ENCODE measurements around the gene ZNF236. TPM values are rescaled to one million over a fixed set of nuclear protein-coding genes. Genes with fewer than 3 reads are reported as not detected.

Gene ZNF236
- total RNA-seq, 2 donors from 2014 or later = 9.7 to 16.9 TPM

GRCh38 chr18:76951456-76952247, 129.3 kb downstream of the ZNF236 start:
- no peak overlapping the region for H3K4me3 ChIP-seq
- H3K4me1 ChIP-seq = no peaks in the 10 kb centered on the region
- no peak overlapping the region for H3K27ac ChIP-seq
- H3K9ac ChIP-seq (ENCODE audit: low read depth in 2 of 2, low read length in 2 of 2) = no peak overlapping the region
- no peaks in the 10 kb centered on the region for H3K36me3 ChIP-seq
- intact Hi-C loops (cut with DNase I) = no loop called here
- no peak for DNase-seq
- no peaks in the 10 kb centered on the region for H3K27me3 ChIP-seq
- H3K9me3 ChIP-seq = no peaks in the 10 kb centered on the region
- no peak for TF ChIP-seq CTCF (IDR thresholded peaks at IDR 0.05)

DNA sequence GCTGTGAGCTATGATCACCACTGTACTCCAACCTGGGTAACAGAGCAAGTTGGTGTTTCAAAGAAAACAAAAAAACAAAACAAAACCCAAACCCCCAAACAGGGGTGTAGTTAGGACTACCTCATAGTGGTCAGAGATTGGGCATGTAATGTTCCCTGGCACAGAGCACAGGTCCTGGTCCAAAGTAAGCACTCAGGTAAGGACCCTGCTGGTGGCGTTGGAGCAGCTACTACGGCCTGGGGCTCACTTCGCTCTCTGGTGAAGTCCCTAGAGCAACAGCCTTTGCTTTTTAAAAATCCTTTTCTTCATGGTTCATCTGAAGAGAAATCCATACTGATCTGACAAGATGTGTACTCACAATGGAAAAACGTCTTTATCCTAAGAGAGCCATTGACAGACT, 130.4 kb downstream of the ZNF236 start:
- H3K9ac ChIP-seq (ENCODE audit: low read depth in 2 of 2, low read length in 2 of 2) = no peak overlapping the region
- no peaks in the 10 kb centered on the region for H3K36me3 ChIP-seq
- H3K27me3 ChIP-seq = no peaks in the 10 kb centered on the region
- no peaks in the 10 kb centered on the region for H3K4me1 ChIP-seq
- intact Hi-C loops (cut with DNase I) = no loop called here
- no peak overlapping the region for H3K4me3 ChIP-seq
- no peak for TF ChIP-seq CTCF (IDR thresholded peaks at IDR 0.05)
- DNase-seq = no peak
- H3K27ac ChIP-seq = no peak overlapping the region
- H3K9me3 ChIP-seq = no peaks in the 10 kb centered on the region

GRCh38 chr18:76953156-76953555, 130.8 kb downstream of the ZNF236 start:
- no peak overlapping the region for H3K9ac ChIP-seq (ENCODE audit: low read depth in 2 of 2, low read length in 2 of 2)

DNA sequence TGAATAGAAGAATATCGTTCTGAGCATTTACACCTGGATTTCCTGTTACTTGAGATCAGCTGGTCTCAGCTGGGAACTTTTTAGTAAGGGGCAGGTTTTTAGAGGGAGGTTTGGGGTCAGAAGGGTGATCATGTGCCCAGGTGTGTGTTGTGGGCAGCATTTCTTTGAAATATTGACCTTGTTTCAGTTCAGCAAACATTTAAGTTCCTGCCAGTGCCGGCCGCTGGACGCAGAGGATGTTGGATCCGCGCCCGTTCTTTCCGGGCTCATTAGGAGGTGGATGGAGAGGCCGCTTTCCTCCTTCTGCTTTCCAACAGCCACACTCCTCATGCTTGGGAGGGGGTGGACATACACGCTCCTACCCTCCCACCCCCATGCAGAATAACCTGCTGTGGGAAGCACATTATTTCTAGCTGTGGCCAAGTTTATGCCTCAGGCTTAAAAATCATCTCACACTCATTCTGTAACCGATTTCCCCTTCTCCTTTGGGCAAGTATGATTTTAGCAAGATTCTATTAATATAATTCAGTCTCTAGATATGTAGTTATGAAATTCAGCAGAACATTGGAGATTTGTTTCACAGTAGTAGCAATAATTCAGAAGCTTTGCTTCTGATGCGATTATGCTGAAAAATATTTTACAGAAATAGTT, 131.4 kb downstream of the ZNF236 start:
- TF ChIP-seq CTCF (IDR thresholded peaks at IDR 0.05) = no peak
- H3K27me3 ChIP-seq = no peaks in the 10 kb centered on the region
- peak; percentile 69 for DNase-seq
- no peak overlapping the region for H3K27ac ChIP-seq
- intact Hi-C loops (cut with DNase I) = no loop called here
- no peaks in the 10 kb centered on the region for H3K36me3 ChIP-seq
- no peak overlapping the region for H3K9ac ChIP-seq (ENCODE audit: low read depth in 2 of 2, low read length in 2 of 2)
- no peaks in the 10 kb centered on the region for H3K9me3 ChIP-seq
- no peak overlapping the region for H3K4me3 ChIP-seq
- no peaks in the 10 kb centered on the region for H3K4me1 ChIP-seq

More at GRCh38 chr18:76953156-76953555, 130.8 kb downstream of the ZNF236 start:
- Histone ChIP-seq H3K27me3 (no peaks in the 10 kb centered on the region), H3K9me3 (no peaks in the 10 kb centered on the region), H3K4me3 (no peak overlapping the region), H3K4me1 (no peaks in the 10 kb centered on the region), H3K27ac (no peak overlapping the region), H3K36me3 (no peaks in the 10 kb centered on the region)
- TF ChIP-seq CTCF (IDR thresholded peaks at IDR 0.05) = no peak
- no peak for DNase-seq
- intact Hi-C loops (cut with DNase I) = no loop called here

- no peaks in the 10 kb centered on the region for H3K27me3 ChIP-seq
- TF ChIP-seq CTCF (IDR thresholded peaks at IDR 0.05) = no peak
- H3K9me3 ChIP-seq = no peaks in the 10 kb centered on the region
- intact Hi-C loops (cut with DNase I) = no loop called here
- no peaks in the 10 kb centered on the region for H3K36me3 ChIP-seq
- H3K4me3 ChIP-seq = no peak overlapping the region
- H3K27ac ChIP-seq = no peak overlapping the region
- H3K4me1 ChIP-seq = no peaks in the 10 kb centered on the region
- H3K9ac ChIP-seq (ENCODE audit: low read depth in 2 of 2, low read length in 2 of 2) = no peak overlapping the region
- peak; percentile 42 for DNase-seq
Observed at GRCh38 chr18:76955524-76956170, 133.3 kb downstream of the ZNF236 start.

Measured in colonic mucosa (tissue), 4 donors.